ENCODE results near the gene DIP2C. TPM values are rescaled to one million over a fixed set of nuclear protein-coding genes. Genes with fewer than 3 reads are reported as not detected.

DIP2C gene
- total and polyA plus RNA-seq, 8 donors: 2.4 to 40.1 (median 21.0) TPM

DNA sequence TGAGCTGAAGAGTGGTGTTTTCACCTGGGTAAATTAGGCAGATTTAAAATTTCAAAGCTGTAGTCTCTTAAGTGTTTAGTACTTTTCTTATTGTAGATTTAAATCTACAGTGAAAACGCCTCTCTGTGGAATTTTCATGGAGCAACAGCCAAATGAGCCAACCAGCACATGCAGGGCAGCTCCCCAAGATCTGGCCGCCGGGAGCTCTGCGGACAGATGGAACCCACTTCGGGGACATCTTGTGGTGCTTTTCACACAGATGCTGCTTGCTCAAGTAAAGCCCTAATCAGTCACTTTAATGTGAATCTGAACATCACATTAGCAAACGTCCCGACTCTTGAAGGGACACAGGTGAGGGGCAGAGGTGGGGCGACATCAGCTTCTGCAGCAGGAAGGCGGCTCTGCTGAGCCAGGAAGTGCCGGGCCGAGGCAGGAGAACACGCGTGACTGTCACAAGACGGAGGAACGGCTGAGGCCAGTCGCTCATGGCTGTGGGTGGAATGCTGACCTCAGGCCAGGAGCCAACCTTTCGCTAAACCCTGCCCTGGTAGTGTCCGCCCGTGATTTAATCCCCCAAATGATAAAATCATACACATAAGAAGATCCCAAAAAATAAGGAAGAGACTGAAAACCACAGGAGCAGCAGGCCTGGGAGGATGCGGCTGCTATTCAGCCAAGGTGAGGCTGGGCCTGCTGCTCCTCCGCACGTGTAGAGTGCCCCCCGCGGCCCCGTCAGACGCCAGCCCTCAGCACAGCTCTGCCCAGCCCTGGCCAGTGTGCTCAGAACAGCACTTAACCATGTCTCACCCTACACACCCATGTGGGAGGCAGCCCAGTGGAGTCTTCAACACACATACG, 297.4 kb downstream of the DIP2C start:
- Histone ChIP-seq H3K4me3 (no peak overlapping the region), H3K27me3 (no peaks in the 10 kb centered on the region), H3K36me3 (peaks cover 19 to 39% (median 36%) of the 10 kb centered on the region in 4 donors), H3K9me3 (no peaks in the 10 kb centered on the region), H3K27ac (no peak overlapping the region), H3K4me1 (peaks cover 0 to 15% (median 7%) of the 10 kb centered on the region in 4 donors)
- WGBS, 5 donors: 87 to 92% (median 90%) methylated on average over 27 of the region's 27 CpGs
- TF ChIP-seq POLR2A (IDR thresholded peaks at IDR 0.05) (no peak), EP300 (IDR thresholded peaks at IDR 0.05) (no peak), POLR2AphosphoS5 (IDR thresholded peaks at IDR 0.05) (no peak)
- TF ChIP-seq, protein P1, sequence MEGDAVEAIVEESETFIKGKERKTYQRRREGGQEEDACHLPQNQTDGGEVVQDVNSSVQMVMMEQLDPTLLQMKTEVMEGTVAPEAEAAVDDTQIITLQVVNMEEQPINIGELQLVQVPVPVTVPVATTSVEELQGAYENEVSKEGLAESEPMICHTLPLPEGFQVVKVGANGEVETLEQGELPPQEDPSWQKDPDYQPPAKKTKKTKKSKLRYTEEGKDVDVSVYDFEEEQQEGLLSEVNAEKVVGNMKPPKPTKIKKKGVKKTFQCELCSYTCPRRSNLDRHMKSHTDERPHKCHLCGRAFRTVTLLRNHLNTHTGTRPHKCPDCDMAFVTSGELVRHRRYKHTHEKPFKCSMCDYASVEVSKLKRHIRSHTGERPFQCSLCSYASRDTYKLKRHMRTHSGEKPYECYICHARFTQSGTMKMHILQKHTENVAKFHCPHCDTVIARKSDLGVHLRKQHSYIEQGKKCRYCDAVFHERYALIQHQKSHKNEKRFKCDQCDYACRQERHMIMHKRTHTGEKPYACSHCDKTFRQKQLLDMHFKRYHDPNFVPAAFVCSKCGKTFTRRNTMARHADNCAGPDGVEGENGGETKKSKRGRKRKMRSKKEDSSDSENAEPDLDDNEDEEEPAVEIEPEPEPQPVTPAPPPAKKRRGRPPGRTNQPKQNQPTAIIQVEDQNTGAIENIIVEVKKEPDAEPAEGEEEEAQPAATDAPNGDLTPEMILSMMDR (IDR thresholded peaks at IDR 0.05): no peak
- DNase-seq: no peak
- intact Hi-C loops (cut with DNase I; ENCODE audit: low total_unique reads): no loop called here

DNA sequence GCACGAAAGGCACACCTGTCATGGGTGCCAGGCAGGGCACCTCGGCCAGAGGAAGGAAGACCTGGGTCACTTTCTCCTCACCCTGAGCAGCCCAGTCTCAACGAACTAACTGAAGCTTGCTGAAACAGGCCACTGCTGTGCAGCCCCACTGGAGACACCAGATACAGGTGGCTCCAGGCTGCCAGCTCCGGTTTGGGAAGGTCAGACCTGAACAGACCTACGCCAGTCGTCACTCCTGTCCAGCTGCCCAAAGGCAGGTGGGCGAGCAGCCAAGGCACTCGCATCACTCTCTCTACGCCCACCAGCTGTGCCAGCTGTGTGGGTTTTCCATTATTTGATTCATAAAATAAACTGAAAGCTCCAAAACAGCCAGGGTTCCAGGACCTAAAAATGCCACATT, 298.2 kb downstream of the DIP2C start:
- no peak overlapping the region for H3K4me3 ChIP-seq
- WGBS, 5 donors: 63 to 74% (median 66%) methylated on average over 8 to 9 of the region's 9 CpGs
- no peak overlapping the region for H3K27ac ChIP-seq
- TF ChIP-seq POLR2A (IDR thresholded peaks at IDR 0.05) (no peak), EP300 (IDR thresholded peaks at IDR 0.05) (no peak), POLR2AphosphoS5 (IDR thresholded peaks at IDR 0.05) (no peak)
- TF ChIP-seq, protein P1 (IDR thresholded peaks at IDR 0.05): no peak
- H3K36me3 ChIP-seq: peaks cover 23 to 46% (median 43%) of the 10 kb centered on the region in 4 donors
- intact Hi-C loops (cut with DNase I; ENCODE audit: low total_unique reads): no loop called here
- H3K9me3 ChIP-seq: no peaks in the 10 kb centered on the region
- H3K27me3 ChIP-seq: no peaks in the 10 kb centered on the region
- no peak for DNase-seq
- peaks cover 0 to 10% (median 4%) of the 10 kb centered on the region in 4 donors for H3K4me1 ChIP-seq

DNA sequence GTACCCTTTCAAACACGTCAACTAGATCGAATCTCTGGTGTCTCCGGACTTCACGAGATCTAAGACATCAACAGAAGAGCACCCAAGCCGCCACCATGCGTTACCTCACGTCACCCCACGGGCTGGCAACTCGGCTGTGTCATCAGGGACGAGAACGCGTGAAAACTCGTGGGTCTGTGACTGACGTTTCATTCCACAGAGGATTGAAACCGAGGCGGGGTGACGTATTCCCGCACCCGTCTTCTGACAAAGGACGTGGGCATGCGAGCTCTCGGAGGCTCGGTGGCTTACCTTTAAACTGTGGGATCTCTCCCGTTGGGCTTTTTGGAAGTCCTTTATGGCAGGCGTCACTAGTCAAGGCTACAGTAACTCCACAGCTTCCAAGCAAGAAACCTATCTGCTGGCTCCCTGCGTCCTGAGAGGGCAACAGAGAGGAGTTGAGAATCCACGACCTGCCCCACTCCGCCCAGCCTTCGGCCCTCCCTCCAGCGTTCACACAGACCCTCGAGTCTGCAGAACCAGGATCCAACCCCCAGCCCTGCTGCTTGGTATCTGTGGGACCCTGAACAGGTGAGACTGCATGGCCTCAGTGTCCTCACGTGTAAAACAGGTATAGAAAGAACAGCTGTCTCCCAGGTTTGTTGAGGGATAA, 298.9 kb downstream of the DIP2C start:
- intact Hi-C loops (cut with DNase I; ENCODE audit: low total_unique reads): no loop called here

More for the DNA sequence above, 298.9 kb downstream of the DIP2C start:
- no peak overlapping the region for H3K4me3 ChIP-seq
- no peak for DNase-seq
- H3K27me3 ChIP-seq: no peaks in the 10 kb centered on the region
- WGBS, 5 donors: 88 to 94% (median 93%) methylated on average over 32 of the region's 32 CpGs
- peaks cover 0 to 4% (median 2%) of the 10 kb centered on the region in 4 donors for H3K4me1 ChIP-seq
- no peaks in the 10 kb centered on the region for H3K9me3 ChIP-seq
- TF ChIP-seq POLR2AphosphoS5 (IDR thresholded peaks at IDR 0.05): no peak
- no peak for TF ChIP-seq EP300 (IDR thresholded peaks at IDR 0.05)
- TF ChIP-seq, protein P1 (IDR thresholded peaks at IDR 0.05): no peak
- no peak for TF ChIP-seq POLR2A (IDR thresholded peaks at IDR 0.05)
- H3K27ac ChIP-seq: no peak overlapping the region
- H3K36me3 ChIP-seq: peaks cover 23 to 54% (median 51%) of the 10 kb centered on the region in 4 donors

All from stomach (tissue), 9 donors.